SJCRH30 (cell line): ENCODE measurements around the gene SPDYE4. TPM values are rescaled to one million over a fixed set of nuclear protein-coding genes. Genes with fewer than 3 reads are reported as not detected.

Experiments used
- DNase-seq, 2 experiments: peaks; one replicate each; pipeline ENCODE4 v3.0.0-alpha.2; 2015 to 2020
- H3K27ac ChIP-seq: fragments of 250-450 bp; sonication (Bioruptor Pico); 2 replicates; pipeline ENCODE4 v1.5.1; 2020; ENCODE audit warnings: mild to moderate bottlenecking, moderate library complexity
- H3K27me3 ChIP-seq: fragments of 250-450 bp; sonication (Bioruptor Pico); 2 replicates; pipeline ENCODE4 v1.5.1; 2020; ENCODE audit warnings: mild to moderate bottlenecking, moderate library complexity
- H3K36me3 ChIP-seq: fragments of 250-450 bp; sonication (Bioruptor Pico); 2 replicates; pipeline ENCODE4 v1.5.1; 2020; ENCODE audit warnings: mild to moderate bottlenecking, moderate library complexity
- H3K4me1 ChIP-seq: fragments of 250-450 bp; sonication (Bioruptor Pico); 2 replicates; pipeline ENCODE4 v1.5.1; 2020; ENCODE audit warnings: mild to moderate bottlenecking, moderate library complexity
- H3K4me3 ChIP-seq: fragments of 250-450 bp; sonication (Bioruptor Pico); 2 replicates; pipeline ENCODE4 v1.5.1; 2020; ENCODE audit warnings: mild to moderate bottlenecking, moderate library complexity
- H3K9me3 ChIP-seq: fragments of 250-450 bp; sonication (Bioruptor Pico); replicated peaks from 2 replicates; pipeline ENCODE4 v1.5.1; 2020; ENCODE audit warnings: mild to moderate bottlenecking, moderate library complexity
- total RNA-seq: library from RNA; depleted of rRNA; stranded (reverse); fragments of >200 nt; shearing (Covaris generic); gene quantifications from 2 replicates; pipeline ENCODE4 v1.2.3, GENCODE V29; 2014

The SPDYE4 gene
- total RNA-seq, 1 experiment from 2014 or later, result not detected

- H3K36me3 ChIP-seq, result no peaks in the 10 kb centered on the region
- H3K9me3 ChIP-seq, result no peaks in the 10 kb centered on the region
- DNase-seq, result no peak
- H3K27me3 ChIP-seq, result no peaks in the 10 kb centered on the region
- no peak overlapping the region for H3K27ac ChIP-seq
- no peak overlapping the region for H3K4me3 ChIP-seq
- H3K4me1 ChIP-seq, result no peaks in the 10 kb centered on the region
These were observed 40.3 kb downstream of the SPDYE4 start for GRCh38 chr17:8718001-8718563.

- Histone ChIP-seq H3K4me3 (no peak overlapping the region), H3K27ac (no peak overlapping the region), H3K36me3 (no peaks in the 10 kb centered on the region), H3K27me3 (no peaks in the 10 kb centered on the region), H3K9me3 (no peaks in the 10 kb centered on the region), H3K4me1 (no peaks in the 10 kb centered on the region)
- DNase-seq, result no peak
These were observed 44.5 kb downstream of the SPDYE4 start for GRCh38 chr17:8713878-8714277.

- no peaks in the 10 kb centered on the region for H3K36me3 ChIP-seq
- H3K4me3 ChIP-seq, result no peak overlapping the region
- no peaks in the 10 kb centered on the region for H3K27me3 ChIP-seq
- H3K9me3 ChIP-seq, result no peaks in the 10 kb centered on the region
- no peak for DNase-seq
- H3K27ac ChIP-seq, result no peak overlapping the region
- H3K4me1 ChIP-seq, result no peaks in the 10 kb centered on the region
These were observed 45.0 kb downstream of the SPDYE4 start for GRCh38 chr17:8713315-8713714.

GRCh38 chr17:8712698-8713097 is 45.6 kb downstream of the SPDYE4 start:
- Histone ChIP-seq H3K36me3 (no peaks in the 10 kb centered on the region), H3K4me1 (no peaks in the 10 kb centered on the region), H3K27me3 (no peaks in the 10 kb centered on the region), H3K27ac (no peak overlapping the region), H3K4me3 (no peak overlapping the region), H3K9me3 (no peaks in the 10 kb centered on the region)
- DNase-seq, result no peak

GRCh38 chr17:8711291-8711690 is 47.1 kb downstream of the SPDYE4 start:
- H3K4me3 ChIP-seq, result no peak overlapping the region
- DNase-seq, result no peak
- no peaks in the 10 kb centered on the region for H3K27me3 ChIP-seq
- no peak overlapping the region for H3K27ac ChIP-seq
- H3K4me1 ChIP-seq, result no peaks in the 10 kb centered on the region
- H3K9me3 ChIP-seq, result no peaks in the 10 kb centered on the region
- H3K36me3 ChIP-seq, result no peaks in the 10 kb centered on the region

GRCh38 chr17:8710813-8711212 is 47.5 kb downstream of the SPDYE4 start:
- Histone ChIP-seq H3K27me3 (no peaks in the 10 kb centered on the region), H3K4me3 (no peak overlapping the region), H3K4me1 (no peaks in the 10 kb centered on the region)

GRCh38 chr17:8709006-8709405 is 49.3 kb downstream of the SPDYE4 start:
- H3K36me3 ChIP-seq, result no peaks in the 10 kb centered on the region
- H3K27me3 ChIP-seq, result no peaks in the 10 kb centered on the region
- no peak for DNase-seq
- H3K4me3 ChIP-seq, result no peak overlapping the region
- no peak overlapping the region for H3K27ac ChIP-seq
- no peaks in the 10 kb centered on the region for H3K9me3 ChIP-seq
- H3K4me1 ChIP-seq, result no peaks in the 10 kb centered on the region

More at GRCh38 chr17:8710813-8711212, 47.5 kb downstream of the SPDYE4 start:
- H3K9me3 ChIP-seq, result no peaks in the 10 kb centered on the region
- H3K27ac ChIP-seq, result no peak overlapping the region
- DNase-seq, result no peak
- H3K36me3 ChIP-seq, result no peaks in the 10 kb centered on the region

- no peak for DNase-seq
- Histone ChIP-seq H3K27me3 (no peaks in the 10 kb centered on the region), H3K4me3 (no peak overlapping the region), H3K36me3 (no peaks in the 10 kb centered on the region), H3K27ac (no peak overlapping the region), H3K9me3 (no peaks in the 10 kb centered on the region), H3K4me1 (no peaks in the 10 kb centered on the region)
These were observed 50.3 kb downstream of the SPDYE4 start for GRCh38 chr17:8708025-8708461.

- H3K36me3 ChIP-seq, result no peaks in the 10 kb centered on the region
- no peaks in the 10 kb centered on the region for H3K27me3 ChIP-seq
- H3K4me3 ChIP-seq, result no peak overlapping the region
- DNase-seq, result no peak
- no peaks in the 10 kb centered on the region for H3K4me1 ChIP-seq
- H3K27ac ChIP-seq, result no peak overlapping the region
- H3K9me3 ChIP-seq, result no peaks in the 10 kb centered on the region
These were observed 50.9 kb downstream of the SPDYE4 start for GRCh38 chr17:8707332-8708024.

- Histone ChIP-seq H3K27ac (no peak overlapping the region), H3K36me3 (no peaks in the 10 kb centered on the region), H3K27me3 (no peaks in the 10 kb centered on the region), H3K4me1 (no peaks in the 10 kb centered on the region), H3K4me3 (no peak overlapping the region), H3K9me3 (no peaks in the 10 kb centered on the region)
- no peak for DNase-seq
These were observed 51.9 kb downstream of the SPDYE4 start for GRCh38 chr17:8706431-8706830.

GRCh38 chr17:8705427-8705826 is 52.9 kb downstream of the SPDYE4 start:
- no peaks in the 10 kb centered on the region for H3K4me1 ChIP-seq
- DNase-seq, result no peak

GRCh38 chr17:8703001-8703400 is 55.3 kb downstream of the SPDYE4 start:
- no peak for DNase-seq
- Histone ChIP-seq H3K27me3 (no peaks in the 10 kb centered on the region), H3K27ac (no peak overlapping the region), H3K36me3 (no peaks in the 10 kb centered on the region), H3K4me1 (no peaks in the 10 kb centered on the region), H3K4me3 (no peak overlapping the region), H3K9me3 (no peaks in the 10 kb centered on the region)

More at GRCh38 chr17:8705427-8705826, 52.9 kb downstream of the SPDYE4 start:
- no peaks in the 10 kb centered on the region for H3K36me3 ChIP-seq
- H3K4me3 ChIP-seq, result no peak overlapping the region
- H3K9me3 ChIP-seq, result no peaks in the 10 kb centered on the region
- H3K27me3 ChIP-seq, result no peaks in the 10 kb centered on the region
- no peak overlapping the region for H3K27ac ChIP-seq

GRCh38 chr17:8701754-8702153 is 56.6 kb downstream of the SPDYE4 start:
- no peak overlapping the region for H3K4me3 ChIP-seq
- H3K27ac ChIP-seq, result no peak overlapping the region
- H3K4me1 ChIP-seq, result no peaks in the 10 kb centered on the region
- no peaks in the 10 kb centered on the region for H3K9me3 ChIP-seq
- no peaks in the 10 kb centered on the region for H3K36me3 ChIP-seq
- no peaks in the 10 kb centered on the region for H3K27me3 ChIP-seq
- no peak for DNase-seq

GRCh38 chr17:8701221-8701620 is 57.1 kb downstream of the SPDYE4 start:
- no peaks in the 10 kb centered on the region for H3K9me3 ChIP-seq
- H3K27me3 ChIP-seq, result no peaks in the 10 kb centered on the region
- no peak overlapping the region for H3K27ac ChIP-seq
- H3K4me1 ChIP-seq, result no peaks in the 10 kb centered on the region
- H3K4me3 ChIP-seq, result no peak overlapping the region
- H3K36me3 ChIP-seq, result no peaks in the 10 kb centered on the region
- DNase-seq, result no peak
